Ascending aorta (tissue), 2 donors: ENCODE data around the gene SLC45A3. TPM values are rescaled to one million over a fixed set of nuclear protein-coding genes. Genes with fewer than 3 reads are reported as not detected.

Experiments
- DNase-seq, 2 donors: peaks; one replicate each; pipeline ENCODE4 v3.0.0-alpha.2; 2019; ENCODE audit warnings: low spot score in 2 of 2
- H3K27ac ChIP-seq, 2 donors: fragments of 200-600 bp; sonication (generic); one replicate each; pipeline ENCODE4 v1.5.1; 2016 to 2017; ENCODE audit warnings: mild to moderate bottlenecking in 1 of 2
- H3K27me3 ChIP-seq: fragments of 200-600 bp; sonication (generic); one replicate; pipeline ENCODE4 v1.5.1; 2017
- H3K36me3 ChIP-seq, 2 donors: fragments of 200-600 bp; sonication (generic); one replicate each; pipeline ENCODE4 v1.5.1; 2016
- H3K4me1 ChIP-seq, 2 donors: fragments of 200-600 bp; sonication (generic); one replicate each; pipeline ENCODE4 v1.5.1; 2016 to 2017; ENCODE audit warnings: mild to moderate bottlenecking in 1 of 2
- H3K4me3 ChIP-seq, 2 donors: fragments of 200-600 bp; sonication (generic); one replicate each; pipeline ENCODE4 v1.5.1; 2016 to 2017; ENCODE audit warnings: mild to moderate bottlenecking in 1 of 2
- H3K9me3 ChIP-seq, 2 donors: fragments of 200-600 bp; sonication (generic); one replicate each; pipeline ENCODE4 v1.5.1; 2016
- CTCF ChIP-seq, 3 experiments: fragments of 200-600 bp in 2 of 3; fragments of 450-650 bp in 1 of 3; sonication (generic) in 2 of 3; IDR thresholded peaks; one replicate each; pipeline ENCODE4 v1.5.1; 2016 to 2019; ENCODE audit warnings: antibody characterized with exemption in 3 of 3, mild to moderate bottlenecking in 1 of 3, moderate library complexity in 1 of 3
- intact Hi-C: fragments of 100-400 bp; cut with DNase I; formaldehyde crosslinking; loops from one replicate; pipeline ENCODE4 v1.15.1; 2023
- total RNA-seq: library from RNA; depleted of rRNA; stranded (reverse); fragments of >200 nt; gene quantifications from one replicate; pipeline ENCODE4 v1.1.0, GENCODE V29; 2016

SLC45A3 gene
- total RNA-seq, 1 donor from 2014 or later: 3.4 TPM

GRCh38 chr1:205690122-205690756, 9.9 kb upstream of the SLC45A3 start:
- Histone ChIP-seq H3K9me3 (no peaks in the 10 kb centered on the region), H3K27ac (no peak overlapping the region), H3K4me3 (no peak overlapping the region), H3K4me1 (no peaks in the 10 kb centered on the region), H3K36me3 (no peaks in the 10 kb centered on the region), H3K27me3 (no peaks in the 10 kb centered on the region)
- intact Hi-C loops: no loop called here
- DNase-seq: no peak
- no peak for TF ChIP-seq CTCF (IDR thresholded peaks at IDR 0.05)

DNA sequence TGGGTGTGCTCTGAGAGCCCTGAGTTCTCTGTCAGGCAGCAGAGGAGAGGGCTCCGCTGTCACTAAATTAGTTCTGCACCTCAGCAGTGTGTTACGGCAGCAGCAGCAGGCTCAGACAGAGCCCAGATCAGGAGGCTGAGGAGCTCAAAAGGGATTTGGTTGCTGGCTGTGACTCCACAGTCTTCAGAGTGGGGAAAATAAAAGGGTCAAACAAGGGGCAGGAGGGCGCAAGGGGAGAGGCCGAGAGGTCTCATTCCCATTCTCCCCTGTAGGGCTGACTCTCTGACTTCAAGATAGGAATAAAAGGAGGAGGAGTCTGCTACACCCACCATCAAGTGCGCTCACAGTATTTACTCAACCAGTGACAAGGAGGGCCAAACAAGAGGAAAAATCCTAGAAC, 9.2 kb upstream of the SLC45A3 start:
- Histone ChIP-seq H3K27ac (no peak overlapping the region), H3K9me3 (no peaks in the 10 kb centered on the region), H3K27me3 (no peaks in the 10 kb centered on the region), H3K36me3 (no peaks in the 10 kb centered on the region), H3K4me3 (no peak overlapping the region), H3K4me1 (no peaks in the 10 kb centered on the region)
- intact Hi-C loops: no loop called here
- TF ChIP-seq CTCF (IDR thresholded peaks at IDR 0.05): no peak
- DNase-seq: no peak

- Histone ChIP-seq H3K27ac (no peak overlapping the region), H3K4me1 (no peaks in the 10 kb centered on the region), H3K4me3 (no peak overlapping the region), H3K27me3 (no peaks in the 10 kb centered on the region), H3K9me3 (no peaks in the 10 kb centered on the region), H3K36me3 (no peaks in the 10 kb centered on the region)
- TF ChIP-seq CTCF (IDR thresholded peaks at IDR 0.05): no peak
- intact Hi-C loops: no loop called here
- no peak for DNase-seq
Measured at GRCh38 chr1:205688171-205689080, 8.1 kb upstream of the SLC45A3 start.

GRCh38 chr1:205687242-205687641, 6.9 kb upstream of the SLC45A3 start:
- Histone ChIP-seq H3K4me1 (no peaks in the 10 kb centered on the region), H3K4me3 (no peak overlapping the region), H3K9me3 (no peaks in the 10 kb centered on the region), H3K27me3 (no peaks in the 10 kb centered on the region), H3K36me3 (no peaks in the 10 kb centered on the region), H3K27ac (no peak overlapping the region)
- intact Hi-C loops: no loop called here
- TF ChIP-seq CTCF (IDR thresholded peaks at IDR 0.05): no peak
- no peak for DNase-seq

DNA sequence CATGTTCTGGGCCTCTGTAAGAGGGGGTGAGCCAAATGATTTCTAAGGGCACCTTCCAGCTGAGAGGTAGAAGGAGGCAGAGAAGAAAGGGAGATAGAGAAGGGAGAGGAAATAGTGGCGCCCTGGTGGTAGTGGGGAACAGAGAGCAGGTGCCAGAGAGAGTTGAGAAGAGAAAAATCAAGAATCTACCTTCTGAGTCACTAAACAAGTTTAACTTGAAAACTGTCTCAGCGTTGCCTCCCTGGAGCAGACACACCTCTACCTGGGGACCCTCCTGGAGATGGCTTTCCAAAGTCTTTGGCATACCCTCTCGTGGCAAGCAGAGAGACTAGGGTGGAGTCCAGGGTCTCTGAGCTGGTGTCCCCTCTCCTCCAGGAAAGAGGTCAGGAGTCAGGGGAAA, 1.1 kb upstream of the SLC45A3 start:
- no peaks in the 10 kb centered on the region for H3K36me3 ChIP-seq
- no peaks in the 10 kb centered on the region for H3K27me3 ChIP-seq
- DNase-seq: no peak
- TF ChIP-seq CTCF (IDR thresholded peaks at IDR 0.05): no peak
- no peak overlapping the region for H3K4me3 ChIP-seq
- H3K27ac ChIP-seq: peak overlapping the region; percentile 78 to 88
- no peaks in the 10 kb centered on the region for H3K9me3 ChIP-seq
- intact Hi-C loops: loop anchor here (2.0 kb wide), 1 partner anchor 49 kb away; the partner anchor contains the start of gene ELK4
- peaks cover 0 to 21% of the 10 kb centered on the region in 2 donors for H3K4me1 ChIP-seq
